Muscle layer of duodenum (tissue), 2 donors: Measurements from ENCODE around the gene COX7A2.
A peak's percentile ranks its signal among the peaks of the same experiment; 100 is the strongest.

Experiments used
- H3K27ac ChIP-seq: one replicate; pipeline ENCODE4 v1.7.0; 2013; ENCODE audit warnings: mild to moderate bottlenecking, low read length
- H3K27me3 ChIP-seq: one replicate; pipeline ENCODE4 v1.7.0; 2013; ENCODE audit warnings: low read depth, mild to moderate bottlenecking, control low read depth, low read length
- H3K36me3 ChIP-seq, 2 donors: one replicate each; pipeline ENCODE4 v1.7.0; 2013; ENCODE audit warnings: low read length in 2 of 2, control low read depth in 1 of 2, mild to moderate bottlenecking in 1 of 2; ENCODE audit not compliant: insufficient read depth in 2 of 2, control insufficient read depth in 1 of 2
- H3K4me1 ChIP-seq, 2 donors: one replicate each; pipeline ENCODE4 v1.7.0; 2013; ENCODE audit warnings: low read length in 2 of 2, mild to moderate bottlenecking in 2 of 2, control low read depth in 1 of 2, moderate library complexity in 1 of 2; ENCODE audit not compliant: insufficient read depth in 2 of 2, control insufficient read depth in 1 of 2
- H3K4me3 ChIP-seq, 2 donors: one replicate each; pipeline ENCODE4 v1.7.0; 2013; ENCODE audit warnings: low read length in 2 of 2, low read depth in 1 of 2, mild to moderate bottlenecking in 1 of 2
- H3K9me3 ChIP-seq, 2 donors: one replicate each; pipeline ENCODE4 v1.7.0; 2013; ENCODE audit warnings: low read length in 2 of 2, control low read depth in 1 of 2, mild to moderate bottlenecking in 1 of 2; ENCODE audit not compliant: control insufficient read depth in 1 of 2
- donor health status: healthy.

Gene COX7A2

DNA sequence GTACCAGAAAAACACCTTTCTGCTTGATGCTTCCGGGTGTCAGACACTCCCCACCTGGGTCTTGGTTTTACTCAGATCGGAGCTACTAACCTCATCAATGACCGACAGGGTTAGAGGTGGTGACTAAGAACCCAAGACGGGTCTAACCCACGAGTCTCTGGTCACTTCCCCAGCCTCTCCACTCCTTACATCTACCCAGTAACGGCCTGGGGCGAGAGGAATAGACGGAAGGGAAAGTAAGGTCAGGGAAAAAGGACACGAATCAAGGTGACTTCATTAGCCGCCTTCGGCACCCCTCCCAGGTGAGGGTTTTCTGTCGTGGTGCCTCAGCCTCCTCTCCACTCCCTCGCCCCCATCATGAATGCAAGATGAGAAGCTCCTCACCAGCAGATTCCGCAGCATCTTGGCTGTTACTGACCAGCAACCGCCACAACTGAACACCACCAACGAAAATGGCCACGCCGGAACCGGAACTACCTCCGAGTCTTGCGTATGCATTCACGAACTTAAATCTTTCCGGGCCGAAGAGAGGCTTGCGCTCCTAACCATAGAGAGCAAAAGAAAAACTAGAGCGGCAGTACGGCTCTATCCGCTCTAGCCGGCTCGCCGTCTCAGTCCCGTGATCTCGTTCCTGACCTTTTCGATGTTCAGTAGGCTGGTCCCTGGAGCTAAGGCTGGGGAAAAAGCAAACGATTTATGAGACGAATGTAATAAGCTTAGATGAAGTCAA lies at the start of gene COX7A2:
Gene COX7A2, minus strand, starts transcription at position 469 of the 730 bp plus-strand sequence. Its CDS starts 67 bp downstream, at position 402.
- H3K27me3 ChIP-seq, result no peaks in the 10 kb centered on the region
- H3K27ac ChIP-seq, result peak within 1 kb of the TSS; percentile 100
- H3K9me3 ChIP-seq, result no peaks in the 10 kb centered on the region
- H3K36me3 ChIP-seq, result peaks cover 15% of the 10 kb centered on the region in 2 donors
- H3K4me1 ChIP-seq, result peaks cover 3 to 27% of the 10 kb centered on the region in 2 donors
- H3K4me3 ChIP-seq, result peak within 1 kb of the TSS; percentile 70 to 99

DNA sequence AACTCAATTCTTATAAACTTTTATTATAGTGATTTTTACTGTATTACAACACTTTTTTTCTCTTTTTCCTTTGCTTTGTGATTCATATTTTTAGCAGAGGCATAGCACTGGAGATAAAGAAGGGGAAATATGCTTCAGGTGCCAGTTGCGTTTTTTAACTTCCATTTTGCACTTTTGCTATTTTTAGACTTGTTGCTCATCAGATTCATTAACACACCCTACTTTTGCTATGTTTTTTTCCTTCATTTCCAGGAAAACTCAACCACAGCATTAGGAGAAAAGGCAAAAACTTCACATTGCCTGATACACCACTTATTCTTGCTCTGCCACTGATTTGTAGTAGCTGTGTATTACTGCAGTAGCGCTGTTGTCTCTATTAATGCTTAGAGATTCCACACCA lies 49.0 kb upstream of the COX7A2 start:
- H3K27me3 ChIP-seq, result no peaks in the 10 kb centered on the region
- H3K27ac ChIP-seq, result no peak overlapping the region
- no peaks in the 10 kb centered on the region for H3K36me3 ChIP-seq

GRCh38 chr6:75291744-75292143 lies 48.1 kb upstream of the COX7A2 start:
- Histone ChIP-seq H3K27ac (no peak overlapping the region), H3K9me3 (no peaks in the 10 kb centered on the region), H3K27me3 (no peaks in the 10 kb centered on the region), H3K36me3 (no peaks in the 10 kb centered on the region), H3K4me3 (no peak overlapping the region), H3K4me1 (no peaks in the 10 kb centered on the region)

More for the DNA sequence above, 49.0 kb upstream of the COX7A2 start:
- Histone ChIP-seq H3K4me3 (no peak overlapping the region), H3K9me3 (no peaks in the 10 kb centered on the region), H3K4me1 (no peaks in the 10 kb centered on the region)

DNA sequence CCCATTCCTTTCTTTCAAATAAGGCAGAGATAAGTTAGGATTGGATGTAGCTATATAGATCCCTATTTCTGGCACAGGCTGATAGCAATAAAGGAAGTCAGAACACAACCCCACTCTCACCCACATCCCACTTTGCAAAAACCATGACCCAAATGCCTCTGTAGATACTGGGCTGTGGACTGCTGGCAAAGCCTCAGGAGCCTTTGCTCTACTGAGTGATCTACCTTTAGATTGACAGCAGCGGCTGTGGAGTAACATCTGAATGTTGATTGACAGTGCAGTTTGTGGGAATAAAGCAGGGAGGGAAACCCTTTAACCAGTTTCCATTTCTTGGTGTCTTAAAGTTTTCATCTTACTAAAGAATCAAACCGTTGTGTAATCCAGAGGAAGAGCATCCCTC lies 47.7 kb upstream of the COX7A2 start:
- H3K4me1 ChIP-seq, result peaks cover 0 to under 1% of the 10 kb centered on the region in 2 donors
- no peaks in the 10 kb centered on the region for H3K36me3 ChIP-seq
- no peaks in the 10 kb centered on the region for H3K9me3 ChIP-seq
- H3K4me3 ChIP-seq, result no peak overlapping the region
- no peaks in the 10 kb centered on the region for H3K27me3 ChIP-seq
- no peak overlapping the region for H3K27ac ChIP-seq

DNA sequence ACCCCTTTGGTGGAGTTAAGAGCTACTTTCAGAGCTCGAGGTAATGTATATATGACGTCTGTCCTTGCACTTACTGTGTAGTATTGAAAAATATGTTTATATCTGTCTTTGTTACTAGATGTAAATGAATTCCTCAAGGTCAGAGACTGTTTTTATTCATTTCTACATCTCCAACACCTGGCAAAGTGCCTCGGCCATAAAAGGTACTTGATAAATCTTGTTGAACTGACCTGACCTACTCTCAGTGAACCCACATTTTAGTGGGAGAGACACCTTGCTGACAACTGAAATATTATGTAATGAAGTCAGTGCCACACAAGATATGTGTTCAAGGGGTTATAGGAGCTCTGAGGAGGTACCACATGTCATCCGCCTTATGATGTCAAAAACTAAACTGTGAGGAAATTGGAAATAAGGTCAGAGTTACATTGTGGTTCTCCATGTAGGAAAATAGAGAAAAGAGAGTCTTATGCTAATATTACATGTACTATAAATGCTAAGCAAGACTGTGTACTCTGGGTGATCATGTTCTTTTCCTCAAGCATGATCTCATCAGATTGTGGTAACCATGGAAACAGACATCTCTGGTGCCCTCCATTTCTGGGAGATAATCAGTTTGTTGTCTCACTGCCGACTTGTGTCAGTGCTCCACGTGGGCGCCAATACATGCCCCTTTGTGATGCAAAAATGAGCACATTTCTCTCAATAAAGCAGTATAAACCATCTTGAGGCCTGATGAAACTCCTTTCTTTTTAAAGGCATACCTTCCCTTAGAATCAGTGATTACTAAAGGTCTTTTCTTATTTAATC lies 46.7 kb upstream of the COX7A2 start:
- no peaks in the 10 kb centered on the region for H3K9me3 ChIP-seq
- peaks cover 0 to 10% of the 10 kb centered on the region in 2 donors for H3K4me1 ChIP-seq
- H3K36me3 ChIP-seq, result no peaks in the 10 kb centered on the region
- H3K27me3 ChIP-seq, result no peaks in the 10 kb centered on the region
- H3K4me3 ChIP-seq, result no peak overlapping the region
- no peak overlapping the region for H3K27ac ChIP-seq

DNA sequence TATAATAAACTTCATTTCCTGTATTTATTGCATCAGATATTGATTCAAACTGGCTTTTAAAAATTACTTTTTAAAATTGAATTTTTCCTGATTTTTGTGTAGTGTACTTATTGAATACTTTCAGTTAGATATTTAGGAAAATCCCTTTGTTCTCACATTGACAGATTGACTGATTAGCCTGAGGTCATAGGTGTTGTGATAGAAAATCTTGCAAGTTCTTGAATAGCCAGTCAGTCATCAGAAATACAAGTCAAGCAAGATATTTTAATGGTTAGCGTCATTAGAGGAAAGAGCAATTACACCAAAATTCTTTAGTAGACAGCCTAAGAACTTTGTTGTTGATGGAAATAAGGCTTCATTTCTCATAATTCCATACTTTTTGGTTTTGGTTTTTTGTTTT lies 44.4 kb upstream of the COX7A2 start:
- no peaks in the 10 kb centered on the region for H3K9me3 ChIP-seq
- no peaks in the 10 kb centered on the region for H3K27me3 ChIP-seq
- H3K4me3 ChIP-seq, result no peak overlapping the region
- H3K27ac ChIP-seq, result no peak overlapping the region
- peaks cover 0 to 14% of the 10 kb centered on the region in 2 donors for H3K4me1 ChIP-seq
- H3K36me3 ChIP-seq, result no peaks in the 10 kb centered on the region

- Histone ChIP-seq H3K4me3 (no peak overlapping the region), H3K4me1 (peaks cover 4 to 20% of the 10 kb centered on the region in 2 donors), H3K27me3 (no peaks in the 10 kb centered on the region), H3K9me3 (no peaks in the 10 kb centered on the region), H3K27ac (no peak overlapping the region), H3K36me3 (no peaks in the 10 kb centered on the region)
These were observed 43.8 kb upstream of the COX7A2 start for GRCh38 chr6:75287424-75287823.

- H3K27me3 ChIP-seq, result no peaks in the 10 kb centered on the region
- peaks cover 4 to 23% of the 10 kb centered on the region in 2 donors for H3K4me1 ChIP-seq
- no peak overlapping the region for H3K27ac ChIP-seq
- H3K4me3 ChIP-seq, result no peak overlapping the region
- H3K36me3 ChIP-seq, result no peaks in the 10 kb centered on the region
- no peaks in the 10 kb centered on the region for H3K9me3 ChIP-seq
These were observed 43.4 kb upstream of the COX7A2 start for GRCh38 chr6:75286955-75287354.

DNA sequence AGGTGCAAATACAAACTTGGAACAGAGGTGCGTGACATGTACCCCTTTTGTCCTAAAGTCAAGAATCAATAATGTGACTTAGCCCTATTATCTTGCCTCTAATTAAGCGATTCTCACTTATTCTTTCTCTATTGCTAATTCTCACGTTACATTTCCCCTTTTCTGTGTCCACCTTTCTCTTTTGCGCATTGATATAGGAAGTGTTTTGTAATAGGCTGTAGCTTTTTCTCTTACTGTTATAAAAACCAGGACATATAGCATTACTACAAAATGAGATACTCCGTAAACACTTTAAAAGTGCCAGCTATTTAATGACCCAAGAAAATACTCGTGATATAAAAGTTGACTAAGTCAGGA lies 41.7 kb upstream of the COX7A2 start:
- H3K4me3 ChIP-seq, result peak overlapping the region; percentile 82 to 95
- no peaks in the 10 kb centered on the region for H3K27me3 ChIP-seq
- peak overlapping the region; percentile 97 for H3K27ac ChIP-seq
- no peaks in the 10 kb centered on the region for H3K36me3 ChIP-seq
- peaks cover 4 to 32% of the 10 kb centered on the region in 2 donors for H3K4me1 ChIP-seq
- no peaks in the 10 kb centered on the region for H3K9me3 ChIP-seq

GRCh38 chr6:75284632-75285282 lies 41.2 kb upstream of the COX7A2 start, which contains the start of gene TMEM30A:
Gene TMEM30A, minus strand, starts transcription at chr6:75284792. Its CDS starts 154 bp downstream, at chr6:75284638.
- Histone ChIP-seq H3K9me3 (no peaks in the 10 kb centered on the region), H3K4me3 (peak within 1 kb of the TSS; percentile 82 to 95), H3K36me3 (no peaks in the 10 kb centered on the region), H3K4me1 (peaks cover 4 to 36% of the 10 kb centered on the region in 2 donors), H3K27ac (peak within 1 kb of the TSS; percentile 97), H3K27me3 (no peaks in the 10 kb centered on the region)
